GM12878 (cell line): ENCODE data around the gene DTNA. TPM values are rescaled to one million over a fixed set of nuclear protein-coding genes. Genes with fewer than 3 reads are reported as not detected.

ENCODE experiments used
- ATAC-seq: fragments of 200-7000 bp; cut with Tn5 transposase; 3 replicates; pipeline ENCODE4 v1.9.1; 2020; ENCODE audit warnings: mild to moderate bottlenecking, moderate library complexity
- BruUV-seq: library from RNA; stranded (reverse); fragments of 400-500 nt; replicated peaks from 2 replicates; lab custom pipeline; 2021; lab: Mats Ljungman, UMichigan
- CTCF ChIA-PET: fragments of 300-600 bp; sonication (Branson Sonifier 250); formaldehyde crosslinking; extraction: SDS; loops from one replicate; lab custom pipeline; 2021; ENCODE audit warnings: inconsistent platforms; lab: Yijun Ruan, JAX
- POLR2A ChIA-PET: fragments of 350-600 bp; formaldehyde crosslinking; extraction: SDS; loops from one replicate; lab custom pipeline; 2021; ENCODE audit warnings: inconsistent platforms; lab: Charles Lee
- RAD21 ChIA-PET: fragments of 300-600 bp; sonication (Branson Sonifier 250); formaldehyde crosslinking; loops from one replicate; lab custom pipeline; 2023; ENCODE audit warnings: antibody characterized with exemption; ENCODE audit not compliant: unreplicated experiment; lab: Charles Lee
- SMC1A ChIA-PET: fragments of 300-600 bp; sonication (Branson Sonifier 250); formaldehyde crosslinking; loops from one replicate; lab custom pipeline; 2023; ENCODE audit not compliant: unreplicated experiment, uncharacterized antibody; lab: Charles Lee
- DNase-seq: peaks from one replicate; pipeline ENCODE4 v3.0.0-alpha.2; 2011; ENCODE audit warnings: low read depth, low spot score
- FAIRE-seq: peaks from 3 replicates; lab custom pipeline; 2011; peaks lifted over from hg19 to GRCh38; lab: Jason Lieb, UNC
- H2AFZ ChIP-seq: 2 replicates; pipeline ENCODE4 v1.6.0; 2011; ENCODE audit warnings: low read depth, low read length, control low read depth; ENCODE audit not compliant: control insufficient read depth
- H3K27ac ChIP-seq: 2 replicates; pipeline ENCODE4 v1.5.1; 2011; ENCODE audit warnings: control low read depth; ENCODE audit not compliant: control insufficient read depth, insufficient read depth
- H3K27me3 ChIP-seq, 2 experiments: replicated peaks in 1 of 2; 2 replicates each; pipeline versions ENCODE4 v1.6.0 to v1.6.1; 2011; ENCODE audit warnings: low read length in 1 of 2; ENCODE audit not compliant: control insufficient read depth in 2 of 2, insufficient read depth in 2 of 2
- H3K36me3 ChIP-seq, 2 experiments: 2 replicates each; pipeline ENCODE4 v1.5.1; 2011; ENCODE audit warnings: low read length in 1 of 2; ENCODE audit not compliant: control insufficient read depth in 2 of 2, insufficient read depth in 2 of 2
- H3K4me1 ChIP-seq: 2 replicates; pipeline ENCODE4 v1.6.1; 2011; ENCODE audit warnings: mild to moderate bottlenecking, low read length, moderate library complexity, mixed read lengths; ENCODE audit not compliant: control insufficient read depth, insufficient read depth
- H3K4me2 ChIP-seq: 2 replicates; pipeline ENCODE4 v1.6.0; 2011; ENCODE audit warnings: control low read depth; ENCODE audit not compliant: control insufficient read depth, insufficient read depth
- H3K4me3 ChIP-seq: fragments of 200-600 bp; sonication (generic); 2 replicates; pipeline ENCODE4 v1.5.1; 2016
- H3K79me2 ChIP-seq: 2 replicates; pipeline ENCODE4 v1.6.0; 2011; ENCODE audit warnings: low read length; ENCODE audit not compliant: control insufficient read depth, insufficient read depth
- H3K9ac ChIP-seq: 2 replicates; pipeline ENCODE4 v1.8.0; 2011; ENCODE audit warnings: low read length, control low read depth, mixed read lengths; ENCODE audit not compliant: control insufficient read depth, insufficient read depth
- H3K9me3 ChIP-seq: replicated peaks from 3 replicates; pipeline ENCODE4 v1.5.1; 2011; ENCODE audit warnings: mild to moderate bottlenecking, low read length; ENCODE audit not compliant: control insufficient read depth, insufficient read depth
- H4K20me1 ChIP-seq: 2 replicates; pipeline ENCODE4 v1.6.0; 2011; ENCODE audit not compliant: control insufficient read depth, insufficient read depth
- CBFB ChIP-seq: IDR thresholded peaks from 2 replicates; pipeline ENCODE4 v1.6.1; 2016; ENCODE audit warnings: antibody characterized with exemption, low read depth
- CREB1 ChIP-seq: IDR thresholded peaks from 2 replicates; pipeline ENCODE4 v1.6.1; 2012; ENCODE audit warnings: low read depth, mild to moderate bottlenecking, inconsistent platforms
- ESRRA ChIP-seq: IDR thresholded peaks from 2 replicates; pipeline ENCODE4 v1.6.1; 2012; ENCODE audit warnings: mild to moderate bottlenecking, low read length, improper control_type of control experiment
- GABPA ChIP-seq: IDR thresholded peaks from 2 replicates; pipeline ENCODE4 v1.6.1; 2014; ENCODE audit warnings: antibody characterized with exemption, low read depth, mild to moderate bottlenecking, inconsistent platforms
- POLR2AphosphoS2 ChIP-seq: IDR thresholded peaks from 2 replicates; pipeline ENCODE4 v1.6.1; 2011; ENCODE audit warnings: low read depth, mild to moderate bottlenecking, low read length, improper control_type of control experiment, moderate library complexity
- RAD51 ChIP-seq: fragments of 450-650 bp; IDR thresholded peaks from 2 replicates; pipeline ENCODE4 v1.6.1; 2016; ENCODE audit warnings: moderate library complexity, mild to moderate bottlenecking, inconsistent platforms
- ZBTB40 ChIP-seq: fragments of 450-650 bp; IDR thresholded peaks from 2 replicates; pipeline ENCODE4 v1.6.1; 2016; ENCODE audit warnings: mild to moderate bottlenecking, moderate library complexity, borderline replicate concordance
- ZNF384 ChIP-seq: IDR thresholded peaks from 2 replicates; pipeline ENCODE4 v1.6.1; 2012; ENCODE audit warnings: low read depth, mild to moderate bottlenecking, low read length, improper control_type of control experiment, borderline replicate concordance
- in situ Hi-C: fragments of 300-500 bp; cut with MboI; formaldehyde crosslinking; loops from 9 replicates; pipeline ENCODE4 v1.14.3; 2018; ENCODE audit warnings: mixed read lengths
- intact Hi-C: fragments of 100-400 bp; cut with micrococcal nuclease; formaldehyde crosslinking; loops from one replicate; pipeline ENCODE4 v1.14.2; 2022; ENCODE audit not compliant: unreplicated experiment
- polyA plus RNA-seq, 11 experiments: library from polyadenylated mRNA; depleted of rRNA in 4 of 11; unstranded in 6 of 11; stranded (reverse) in 5 of 11; fragments of >200 nt; fragmentation: Nextera tagmentation in 4 of 11; fragmentation: Illumina TruSeq in 1 of 11; extraction: Ambion mirVana in 4 of 11; extraction: Trizol in 1 of 11; gene quantifications; 1 replicate in 1 of 11; 2 replicates in 10 of 11; pipeline versions ENCODE4 v1.2.1 to v1.2.3, GENCODE V29; 2011 to 2016; ENCODE audit warnings: inconsistent platforms in 2 of 11, missing spikeins in 2 of 11, low read depth in 1 of 11
- total RNA-seq, 4 experiments: library from RNA; depleted of rRNA in 3 of 4; stranded (reverse); fragments of >200 nt in 3 of 4; fragmentation: Illumina TruSeq in 1 of 4; extraction: Trizol in 1 of 4; gene quantifications; 2 replicates each; pipeline versions ENCODE4 v1.2.1 to v1.2.3, GENCODE V29; 2013 to 2021

The DTNA gene
- total and polyA plus RNA-seq, 10 of the 15 experiments (the other 5 are each of a cell fraction or from before 2014, with no cell fraction given), result 0.26 to 8.6 (median 0.53) TPM

- H3K4me1 ChIP-seq, result no peaks in the 10 kb centered on the region
- POLR2A ChIA-PET, result no interaction called here
- H3K4me2 ChIP-seq, result no peak overlapping the region
- no peaks in the 10 kb centered on the region for H3K79me2 ChIP-seq
- no peak overlapping the region for H3K27ac ChIP-seq
- SMC1A ChIA-PET, result no interaction called here
- BruUV-seq, result no TSS peak
- no peaks in the 10 kb centered on the region for H3K27me3 ChIP-seq
- no peaks in the 10 kb centered on the region for H3K9me3 ChIP-seq
- H4K20me1 ChIP-seq, result no peaks in the 10 kb centered on the region
- H3K9ac ChIP-seq, result no peak overlapping the region
- CTCF ChIA-PET, result no interaction called here
- intact Hi-C loops (no loop called here), in situ Hi-C loops (no loop called here)
- ATAC-seq (no peak), DNase-seq (no peak), FAIRE-seq (no peak)
- RAD21 ChIA-PET, result no interaction called here
- TF ChIP-seq POLR2AphosphoS2 (no peak), ZNF384 (no peak), ZBTB40 (no peak), CREB1 (no peak), RAD51 (no peak), ESRRA (no peak), CBFB (no peak), GABPA (no peak)
- H3K36me3 ChIP-seq, result no peaks in the 10 kb centered on the region
- no peak overlapping the region for H3K4me3 ChIP-seq
- H2AFZ ChIP-seq, result no peak overlapping the region
These were observed 183.1 kb downstream of the DTNA start for GRCh38 chr18:34893239-34893638.
